Liver (tissue), 9 donors: ENCODE data around the gene FRMD4A. TPM values are rescaled to one million over a fixed set of nuclear protein-coding genes. Genes with fewer than 3 reads are reported as not detected.

ENCODE experiments used
- DNase-seq: peaks from one replicate; pipeline ENCODE4 v3.0.0-alpha.2; 2017; ENCODE audit warnings: low spot score
- H3K27ac ChIP-seq, 2 donors: one replicate each; pipeline ENCODE4 v1.7.0; 2013; ENCODE audit warnings: inconsistent platforms in 2 of 2, low read length in 2 of 2, control low read depth in 1 of 2, low read depth in 1 of 2, mild to moderate bottlenecking in 1 of 2
- H3K27me3 ChIP-seq, 4 donors: one replicate each; pipeline versions ENCODE4 v1.6.1 to v1.7.0; 2013; ENCODE audit warnings: low read length in 3 of 4, inconsistent platforms in 1 of 4, mild to moderate bottlenecking in 1 of 4, moderate library complexity in 1 of 4; ENCODE audit not compliant: control insufficient read depth in 4 of 4, insufficient read depth in 4 of 4
- H3K36me3 ChIP-seq, 4 donors: one replicate each; pipeline versions ENCODE4 v1.6.1 to v1.7.0; 2013; ENCODE audit warnings: low read length in 3 of 4, mild to moderate bottlenecking in 3 of 4, low read depth in 1 of 4, moderate library complexity in 1 of 4; ENCODE audit not compliant: control insufficient read depth in 4 of 4, insufficient read depth in 3 of 4
- H3K4me1 ChIP-seq, 4 donors: one replicate each; pipeline versions ENCODE4 v1.6.1 to v1.7.0; 2013; ENCODE audit warnings: low read length in 3 of 4, mild to moderate bottlenecking in 3 of 4, moderate library complexity in 1 of 4; ENCODE audit not compliant: control insufficient read depth in 4 of 4, insufficient read depth in 4 of 4
- H3K4me3 ChIP-seq, 3 donors: one replicate each; pipeline versions ENCODE4 v1.6.1 to v1.7.0; 2013; ENCODE audit warnings: low read length in 3 of 3, control low read depth in 1 of 3, low read depth in 1 of 3, mild to moderate bottlenecking in 1 of 3
- H3K9ac ChIP-seq, 2 donors: one replicate each; pipeline ENCODE4 v1.7.0; 2013; ENCODE audit warnings: low read length in 2 of 2, mild to moderate bottlenecking in 2 of 2, moderate library complexity in 2 of 2, control low read depth in 1 of 2, low read depth in 1 of 2
- H3K9me3 ChIP-seq, 4 donors: one replicate each; pipeline versions ENCODE4 v1.6.1 to v1.7.0; 2013; ENCODE audit warnings: low read length in 3 of 4; ENCODE audit not compliant: control insufficient read depth in 4 of 4
- CTCF ChIP-seq: fragments of 150-350 bp; IDR thresholded peaks from 2 replicates; pipeline ENCODE4 v1.5.1; 2017; ENCODE audit warnings: improper control_type of control experiment, low read depth, low read length; ENCODE audit not compliant: missing input control
- EGR1 ChIP-seq, 2 donors: IDR thresholded peaks; 2 replicates each; pipeline ENCODE4 v1.6.1; 2016 to 2018; ENCODE audit warnings: antibody characterized with exemption in 2 of 2, low read depth in 2 of 2
- FOXA1 ChIP-seq: IDR thresholded peaks from 2 replicates; pipeline ENCODE4 v1.6.1; 2016; ENCODE audit warnings: antibody characterized with exemption
- FOXA2 ChIP-seq: IDR thresholded peaks from 2 replicates; pipeline ENCODE4 v1.6.1; 2016; ENCODE audit warnings: antibody characterized with exemption
- GABPA ChIP-seq, 2 donors: IDR thresholded peaks in 1 of 2; conservative IDR thresholded peaks in 1 of 2; 2 replicates each; pipeline ENCODE4 v1.6.1; 2016; ENCODE audit warnings: antibody characterized with exemption in 2 of 2, mild to moderate bottlenecking in 1 of 2, moderate library complexity in 1 of 2
- HNF4A ChIP-seq, 2 donors: conservative IDR thresholded peaks; 2 replicates each; pipeline ENCODE4 v1.6.1; 2016; ENCODE audit warnings: antibody characterized with exemption in 2 of 2, mild to moderate bottlenecking in 2 of 2
- HNF4G ChIP-seq: IDR thresholded peaks from 2 replicates; pipeline ENCODE4 v1.6.1; 2016; ENCODE audit warnings: antibody characterized with exemption
- JUND ChIP-seq, 2 donors: IDR thresholded peaks; 2 replicates each; pipeline ENCODE4 v1.6.1; 2016; ENCODE audit warnings: antibody characterized with exemption in 2 of 2
- MAX ChIP-seq: IDR thresholded peaks from 2 replicates; pipeline ENCODE4 v1.6.1; 2016; ENCODE audit warnings: antibody characterized with exemption
- NR2F2 ChIP-seq: IDR thresholded peaks from 2 replicates; pipeline ENCODE4 v1.6.1; 2016; ENCODE audit warnings: antibody characterized with exemption
- RAD21 ChIP-seq, 2 donors: IDR thresholded peaks; 2 replicates each; pipeline ENCODE4 v1.6.1; 2016; ENCODE audit warnings: antibody characterized with exemption in 2 of 2, mild to moderate bottlenecking in 2 of 2
- RXRA ChIP-seq, 2 donors: IDR thresholded peaks; 2 replicates each; pipeline ENCODE4 v1.6.1; 2017 to 2018; ENCODE audit warnings: antibody characterized with exemption in 2 of 2, mild to moderate bottlenecking in 1 of 2
- SP1 ChIP-seq: IDR thresholded peaks from 2 replicates; pipeline ENCODE4 v1.6.1; 2018; ENCODE audit warnings: antibody characterized with exemption, mild to moderate bottlenecking
- TAF1 ChIP-seq: conservative IDR thresholded peaks from 2 replicates; pipeline ENCODE4 v1.6.1; 2016; ENCODE audit warnings: antibody characterized with exemption, mild to moderate bottlenecking
- YY1 ChIP-seq: IDR thresholded peaks from 2 replicates; pipeline ENCODE4 v1.6.1; 2016; ENCODE audit warnings: antibody characterized with exemption, mild to moderate bottlenecking
- WGBS: extraction: QIAGEN DNeasy Blood & Tissue Kit; methylation state at CpG from one replicate; pipeline ENCODE4 v1.1.7; 2013; 5-methylcytosine and 5-hydroxymethylcytosine counted together
- polyA plus RNA-seq, 2 donors: library from polyadenylated mRNA; stranded (reverse) in 1 of 2; unstranded in 1 of 2; fragments of 200-250 nt in 1 of 2; fragments of >200 nt in 1 of 2; fragmentation: Nextera tagmentation in 1 of 2; extraction: Ambion mirVana in 1 of 2; gene quantifications; one replicate each; pipeline versions ENCODE4 v1.2.1 to v1.2.3, GENCODE V29; 2013 to 2015
- total RNA-seq, 2 donors: library from RNA; depleted of rRNA; stranded (reverse); fragments of >200 nt; gene quantifications; one replicate each; pipeline ENCODE4 v1.2.3, GENCODE V29; 2014
- TF ChIP-seq, protein P1 (sequence below): IDR thresholded peaks from 2 replicates; pipeline ENCODE4 v1.6.1; 2016; ENCODE audit warnings: antibody characterized with exemption, mild to moderate bottlenecking
- TF ChIP-seq, protein P2 (sequence below): IDR thresholded peaks from 2 replicates; pipeline ENCODE4 v1.6.1; 2016; ENCODE audit warnings: antibody characterized with exemption
- TF ChIP-seq, protein P3 (sequence below): IDR thresholded peaks from 2 replicates; pipeline ENCODE4 v1.6.1; 2016; ENCODE audit warnings: antibody characterized with exemption
- donor health status: healthy.
- donor health status: healthy.
- donor health status: healthy.
- donor health status: healthy.
- donor health status: healthy.

FRMD4A gene
- total and polyA plus RNA-seq, 4 donors, result 8.2 to 34.3 (median 13.1) TPM

DNA sequence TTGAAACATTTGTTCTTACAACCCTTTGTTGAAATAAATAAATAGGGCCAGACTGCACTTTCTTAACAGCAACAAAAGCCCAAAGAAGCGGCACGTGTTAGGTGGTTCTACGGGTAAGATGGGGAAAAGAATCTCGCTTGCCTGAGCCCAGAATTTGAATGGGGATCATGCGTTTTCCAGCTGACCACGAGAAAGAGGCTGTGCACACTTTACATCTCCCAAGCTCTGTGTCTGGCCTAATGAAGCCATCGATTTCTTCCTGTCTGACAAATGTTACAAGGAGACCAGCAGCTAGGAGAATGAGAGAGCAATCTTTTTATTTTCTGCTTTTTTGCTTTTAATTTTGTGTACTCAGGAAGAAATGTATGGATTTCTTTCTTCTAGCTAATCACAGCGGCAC is 52.2 kb downstream of the FRMD4A start:
- H3K27me3 ChIP-seq, result peaks cover 0 to 4% (median 0%) of the 10 kb centered on the region in 4 donors
- no peaks in the 10 kb centered on the region for H3K9me3 ChIP-seq
- H3K4me1 ChIP-seq, result no peaks in the 10 kb centered on the region
- no peak for TF ChIP-seq FOXA1
- TF ChIP-seq NR2F2, result no peak
- no peak for TF ChIP-seq GABPA (IDR thresholded peaks at IDR 0.05 in 1 of 2, conservative IDR thresholded peaks at IDR 0.05 in 1 of 2)
- TF ChIP-seq, protein P1, sequence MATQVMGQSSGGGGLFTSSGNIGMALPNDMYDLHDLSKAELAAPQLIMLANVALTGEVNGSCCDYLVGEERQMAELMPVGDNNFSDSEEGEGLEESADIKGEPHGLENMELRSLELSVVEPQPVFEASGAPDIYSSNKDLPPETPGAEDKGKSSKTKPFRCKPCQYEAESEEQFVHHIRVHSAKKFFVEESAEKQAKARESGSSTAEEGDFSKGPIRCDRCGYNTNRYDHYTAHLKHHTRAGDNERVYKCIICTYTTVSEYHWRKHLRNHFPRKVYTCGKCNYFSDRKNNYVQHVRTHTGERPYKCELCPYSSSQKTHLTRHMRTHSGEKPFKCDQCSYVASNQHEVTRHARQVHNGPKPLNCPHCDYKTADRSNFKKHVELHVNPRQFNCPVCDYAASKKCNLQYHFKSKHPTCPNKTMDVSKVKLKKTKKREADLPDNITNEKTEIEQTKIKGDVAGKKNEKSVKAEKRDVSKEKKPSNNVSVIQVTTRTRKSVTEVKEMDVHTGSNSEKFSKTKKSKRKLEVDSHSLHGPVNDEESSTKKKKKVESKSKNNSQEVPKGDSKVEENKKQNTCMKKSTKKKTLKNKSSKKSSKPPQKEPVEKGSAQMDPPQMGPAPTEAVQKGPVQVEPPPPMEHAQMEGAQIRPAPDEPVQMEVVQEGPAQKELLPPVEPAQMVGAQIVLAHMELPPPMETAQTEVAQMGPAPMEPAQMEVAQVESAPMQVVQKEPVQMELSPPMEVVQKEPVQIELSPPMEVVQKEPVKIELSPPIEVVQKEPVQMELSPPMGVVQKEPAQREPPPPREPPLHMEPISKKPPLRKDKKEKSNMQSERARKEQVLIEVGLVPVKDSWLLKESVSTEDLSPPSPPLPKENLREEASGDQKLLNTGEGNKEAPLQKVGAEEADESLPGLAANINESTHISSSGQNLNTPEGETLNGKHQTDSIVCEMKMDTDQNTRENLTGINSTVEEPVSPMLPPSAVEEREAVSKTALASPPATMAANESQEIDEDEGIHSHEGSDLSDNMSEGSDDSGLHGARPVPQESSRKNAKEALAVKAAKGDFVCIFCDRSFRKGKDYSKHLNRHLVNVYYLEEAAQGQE, result no peak
- TF ChIP-seq TAF1, result no peak
- TF ChIP-seq JUND (IDR thresholded peaks at IDR 0.05), result no peak
- TF ChIP-seq, protein P2, sequence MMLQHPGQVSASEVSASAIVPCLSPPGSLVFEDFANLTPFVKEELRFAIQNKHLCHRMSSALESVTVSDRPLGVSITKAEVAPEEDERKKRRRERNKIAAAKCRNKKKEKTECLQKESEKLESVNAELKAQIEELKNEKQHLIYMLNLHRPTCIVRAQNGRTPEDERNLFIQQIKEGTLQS, result no peak
- no peak for TF ChIP-seq RXRA (IDR thresholded peaks at IDR 0.05)
- TF ChIP-seq SP1, result no peak
- TF ChIP-seq YY1, result no peak
- no peak for TF ChIP-seq HNF4G
- TF ChIP-seq CTCF, result no peak
- no peak for TF ChIP-seq FOXA2
- no peak for TF ChIP-seq HNF4A (conservative IDR thresholded peaks at IDR 0.05)
- TF ChIP-seq MAX, result no peak
- H3K27ac ChIP-seq, result no peak overlapping the region
- no peaks in the 10 kb centered on the region for H3K36me3 ChIP-seq
- no peak for DNase-seq
- no peak overlapping the region for H3K4me3 ChIP-seq
- WGBS, result 93% methylated on average over 8 of the region's 8 CpGs
- no peak overlapping the region for H3K9ac ChIP-seq

DNA sequence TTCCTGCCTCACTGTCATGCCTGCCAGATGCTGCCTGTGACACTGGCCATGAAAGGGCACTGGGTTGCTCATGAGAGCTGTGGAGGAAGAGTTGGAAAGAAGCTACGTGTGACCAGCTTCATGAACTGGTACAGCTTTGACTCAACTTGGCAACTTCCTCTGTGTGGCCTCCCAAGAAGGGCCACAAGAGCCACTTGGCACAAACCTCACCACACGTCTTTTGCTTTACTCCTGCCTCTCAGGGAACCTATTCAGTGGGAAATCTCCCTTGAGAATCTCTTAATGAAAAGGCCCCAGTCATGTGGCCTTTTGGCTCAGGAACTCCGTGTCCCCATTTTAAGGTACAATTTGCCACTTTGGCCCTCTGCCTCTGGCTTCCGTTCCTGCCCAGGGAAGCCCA is 54.5 kb downstream of the FRMD4A start:
- no peak overlapping the region for H3K27ac ChIP-seq
- no peak overlapping the region for H3K4me3 ChIP-seq
- no peaks in the 10 kb centered on the region for H3K9me3 ChIP-seq
- no peaks in the 10 kb centered on the region for H3K36me3 ChIP-seq
- DNase-seq, result no peak
- H3K4me1 ChIP-seq, result no peaks in the 10 kb centered on the region
- 86% methylated on average over 4 of the region's 4 CpGs for WGBS
- no peak for TF ChIP-seq FOXA2
- no peak for TF ChIP-seq GABPA (IDR thresholded peaks at IDR 0.05 in 1 of 2, conservative IDR thresholded peaks at IDR 0.05 in 1 of 2)
- TF ChIP-seq, protein P3, sequence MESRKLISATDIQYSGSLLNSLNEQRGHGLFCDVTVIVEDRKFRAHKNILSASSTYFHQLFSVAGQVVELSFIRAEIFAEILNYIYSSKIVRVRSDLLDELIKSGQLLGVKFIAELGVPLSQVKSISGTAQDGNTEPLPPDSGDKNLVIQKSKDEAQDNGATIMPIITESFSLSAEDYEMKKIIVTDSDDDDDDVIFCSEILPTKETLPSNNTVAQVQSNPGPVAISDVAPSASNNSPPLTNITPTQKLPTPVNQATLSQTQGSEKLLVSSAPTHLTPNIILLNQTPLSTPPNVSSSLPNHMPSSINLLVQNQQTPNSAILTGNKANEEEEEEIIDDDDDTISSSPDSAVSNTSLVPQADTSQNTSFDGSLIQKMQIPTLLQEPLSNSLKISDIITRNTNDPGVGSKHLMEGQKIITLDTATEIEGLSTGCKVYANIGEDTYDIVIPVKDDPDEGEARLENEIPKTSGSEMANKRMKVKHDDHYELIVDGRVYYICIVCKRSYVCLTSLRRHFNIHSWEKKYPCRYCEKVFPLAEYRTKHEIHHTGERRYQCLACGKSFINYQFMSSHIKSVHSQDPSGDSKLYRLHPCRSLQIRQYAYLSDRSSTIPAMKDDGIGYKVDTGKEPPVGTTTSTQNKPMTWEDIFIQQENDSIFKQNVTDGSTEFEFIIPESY, result no peak
- no peak for TF ChIP-seq HNF4A (conservative IDR thresholded peaks at IDR 0.05)
- TF ChIP-seq MAX, result no peak
- TF ChIP-seq CTCF, result no peak
- TF ChIP-seq, protein P2, result no peak
- no peak for TF ChIP-seq EGR1 (IDR thresholded peaks at IDR 0.05; ENCODE audit: low read depth in 2 of 2)
- no peak for TF ChIP-seq TAF1
- no peak for TF ChIP-seq YY1
- no peak for TF ChIP-seq RAD21 (IDR thresholded peaks at IDR 0.05)
- TF ChIP-seq RXRA (IDR thresholded peaks at IDR 0.05), result no peak
- TF ChIP-seq HNF4G, result no peak
- peaks cover 0 to 4% (median 0%) of the 10 kb centered on the region in 4 donors for H3K27me3 ChIP-seq
- H3K9ac ChIP-seq, result no peak overlapping the region
